ENCODE results near the gene PGA3.
"Not testable (repeated sequence)": the region's sequence is repeated elsewhere in the genome, so short reads cannot be mapped to it uniquely, and the experiment has no call there.

PGA3 gene

GRCh38 chr11:61164606-61165424 lies 38.5 kb upstream of the PGA3 start:
- TF ChIP-seq, protein P1, sequence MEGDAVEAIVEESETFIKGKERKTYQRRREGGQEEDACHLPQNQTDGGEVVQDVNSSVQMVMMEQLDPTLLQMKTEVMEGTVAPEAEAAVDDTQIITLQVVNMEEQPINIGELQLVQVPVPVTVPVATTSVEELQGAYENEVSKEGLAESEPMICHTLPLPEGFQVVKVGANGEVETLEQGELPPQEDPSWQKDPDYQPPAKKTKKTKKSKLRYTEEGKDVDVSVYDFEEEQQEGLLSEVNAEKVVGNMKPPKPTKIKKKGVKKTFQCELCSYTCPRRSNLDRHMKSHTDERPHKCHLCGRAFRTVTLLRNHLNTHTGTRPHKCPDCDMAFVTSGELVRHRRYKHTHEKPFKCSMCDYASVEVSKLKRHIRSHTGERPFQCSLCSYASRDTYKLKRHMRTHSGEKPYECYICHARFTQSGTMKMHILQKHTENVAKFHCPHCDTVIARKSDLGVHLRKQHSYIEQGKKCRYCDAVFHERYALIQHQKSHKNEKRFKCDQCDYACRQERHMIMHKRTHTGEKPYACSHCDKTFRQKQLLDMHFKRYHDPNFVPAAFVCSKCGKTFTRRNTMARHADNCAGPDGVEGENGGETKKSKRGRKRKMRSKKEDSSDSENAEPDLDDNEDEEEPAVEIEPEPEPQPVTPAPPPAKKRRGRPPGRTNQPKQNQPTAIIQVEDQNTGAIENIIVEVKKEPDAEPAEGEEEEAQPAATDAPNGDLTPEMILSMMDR (IDR thresholded peaks at IDR 0.05; ENCODE audit: low read length, missing control alignments) = no peak
- no peak for DNase-seq (ENCODE audit: low read depth)
- no peak overlapping the region for H3K4me3 ChIP-seq (replicated peaks; ENCODE audit: low read depth, low read length)

GRCh38 chr11:61165785-61166184 lies 37.5 kb upstream of the PGA3 start:
- DNase-seq (ENCODE audit: low read depth) = not testable (repeated sequence)

GRCh38 chr11:61166331-61166730 lies 37.0 kb upstream of the PGA3 start:
- not testable (repeated sequence) for DNase-seq (ENCODE audit: low read depth); H3K4me3 ChIP-seq (replicated peaks; ENCODE audit: low read depth, low read length)

More at GRCh38 chr11:61165785-61166184, 37.5 kb upstream of the PGA3 start:
- H3K4me3 ChIP-seq (replicated peaks; ENCODE audit: low read depth, low read length) = not testable (repeated sequence)

- TF ChIP-seq, protein P1 (IDR thresholded peaks at IDR 0.05; ENCODE audit: low read length, missing control alignments) = no peak
- DNase-seq (ENCODE audit: low read depth) = no peak
- H3K4me3 ChIP-seq (replicated peaks; ENCODE audit: low read depth, low read length) = no peak overlapping the region
Measured at GRCh38 chr11:61168042-61168688, 35.1 kb upstream of the PGA3 start.

DNA sequence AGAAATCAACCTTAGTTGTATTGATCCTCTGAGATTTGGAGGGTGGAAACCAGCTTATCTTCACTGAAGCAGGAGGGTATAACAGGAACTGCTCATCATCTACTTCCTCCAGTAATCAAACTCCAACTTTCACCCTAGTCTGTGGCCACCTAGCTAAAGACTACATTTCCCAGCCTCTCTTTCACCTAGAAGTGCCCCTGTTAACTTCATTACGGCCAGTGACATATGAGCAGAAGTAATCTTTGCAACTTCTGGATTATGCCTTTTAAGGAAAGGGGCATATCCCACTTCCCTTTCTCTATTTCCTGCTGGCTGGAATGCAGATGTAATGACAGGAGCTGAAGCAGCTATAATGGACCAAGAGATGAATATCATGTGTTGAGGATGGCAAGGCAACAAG lies 34.5 kb upstream of the PGA3 start:
- TF ChIP-seq, protein P1 (IDR thresholded peaks at IDR 0.05; ENCODE audit: low read length, missing control alignments) = no peak
- DNase-seq (ENCODE audit: low read depth) = no peak
- H3K4me3 ChIP-seq (replicated peaks; ENCODE audit: low read depth, low read length) = no peak overlapping the region

DNA sequence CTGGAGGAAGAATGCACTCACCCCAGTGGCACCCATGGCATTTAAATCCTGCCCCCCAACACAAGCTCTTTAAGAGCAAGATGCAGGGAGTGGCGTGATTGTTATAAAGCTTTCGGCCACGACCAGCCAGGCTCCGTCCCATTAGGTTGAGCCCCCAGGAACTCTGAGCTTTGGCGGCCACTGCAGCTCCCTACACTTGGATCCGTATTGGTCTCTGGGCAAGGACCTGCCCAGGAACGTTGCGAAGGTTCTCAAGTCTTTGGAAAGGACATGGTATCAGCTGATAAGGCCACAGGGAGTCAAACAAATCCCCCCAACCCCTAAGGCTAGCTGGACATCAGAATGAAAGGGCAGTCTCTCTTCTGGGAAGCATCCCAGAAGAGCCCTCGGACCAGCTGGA lies 32.7 kb upstream of the PGA3 start:
- H3K4me3 ChIP-seq (replicated peaks; ENCODE audit: low read depth, low read length) = no peak overlapping the region
- DNase-seq (ENCODE audit: low read depth) = no peak
- TF ChIP-seq, protein P1 (IDR thresholded peaks at IDR 0.05; ENCODE audit: low read length, missing control alignments) = no peak

DNA sequence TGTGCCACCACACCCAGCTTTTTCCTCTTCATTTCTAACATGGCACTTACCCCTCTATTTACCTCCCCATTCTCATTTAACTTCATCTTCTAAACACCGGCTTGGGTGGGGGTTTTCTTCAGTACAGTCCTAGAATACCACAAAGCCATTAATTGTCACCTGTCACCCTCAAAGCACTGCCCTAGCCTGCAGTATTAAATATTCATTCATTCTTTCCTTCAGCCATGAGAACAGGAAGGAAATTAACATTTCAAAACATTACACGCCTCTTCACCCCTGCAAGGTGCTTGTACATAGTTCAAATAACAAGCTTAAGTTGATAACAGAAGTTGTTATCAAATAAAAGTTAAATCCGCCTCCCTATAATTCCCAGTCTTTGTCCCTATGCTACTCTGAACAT lies 31.4 kb upstream of the PGA3 start:
- no peak overlapping the region for H3K4me3 ChIP-seq (replicated peaks; ENCODE audit: low read depth, low read length)
- no peak for DNase-seq (ENCODE audit: low read depth)
- TF ChIP-seq, protein P1 (IDR thresholded peaks at IDR 0.05; ENCODE audit: low read length, missing control alignments) = no peak

GRCh38 chr11:61172356-61172755 lies 31.0 kb upstream of the PGA3 start:
- DNase-seq (ENCODE audit: low read depth) = no peak
- H3K4me3 ChIP-seq (replicated peaks; ENCODE audit: low read depth, low read length) = no peak overlapping the region
- TF ChIP-seq, protein P1 (IDR thresholded peaks at IDR 0.05; ENCODE audit: low read length, missing control alignments) = no peak

All from fibroblast of pulmonary artery (primary cell).